Fibroblast of skin of right biceps (primary cell): ENCODE results near the gene SLC8A1.

ENCODE experiments used
- DNase-seq: peaks from one replicate; pipeline ENCODE4 v3.0.0-alpha.2; 2013

The SLC8A1 gene

DNA sequence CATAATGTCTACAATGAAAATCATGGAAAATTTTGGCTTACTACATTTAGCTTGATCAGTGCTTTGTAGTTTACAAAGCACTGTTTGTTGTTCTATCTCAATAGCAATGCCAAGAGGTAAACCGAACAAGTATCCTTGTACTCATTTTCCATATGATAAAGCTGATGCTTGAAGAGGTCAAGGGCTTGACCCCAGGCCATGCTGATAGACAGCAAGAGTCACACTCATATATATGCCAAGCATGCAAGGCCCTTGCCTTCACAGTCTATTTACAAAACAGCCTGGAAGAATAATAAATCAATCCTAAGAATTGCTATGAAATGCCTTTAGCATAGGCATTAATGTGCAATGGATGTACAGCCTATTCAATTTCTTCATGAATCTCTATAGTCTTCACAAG lies 71.8 kb downstream of the SLC8A1 start:
- DNase-seq, result no peak

DNA sequence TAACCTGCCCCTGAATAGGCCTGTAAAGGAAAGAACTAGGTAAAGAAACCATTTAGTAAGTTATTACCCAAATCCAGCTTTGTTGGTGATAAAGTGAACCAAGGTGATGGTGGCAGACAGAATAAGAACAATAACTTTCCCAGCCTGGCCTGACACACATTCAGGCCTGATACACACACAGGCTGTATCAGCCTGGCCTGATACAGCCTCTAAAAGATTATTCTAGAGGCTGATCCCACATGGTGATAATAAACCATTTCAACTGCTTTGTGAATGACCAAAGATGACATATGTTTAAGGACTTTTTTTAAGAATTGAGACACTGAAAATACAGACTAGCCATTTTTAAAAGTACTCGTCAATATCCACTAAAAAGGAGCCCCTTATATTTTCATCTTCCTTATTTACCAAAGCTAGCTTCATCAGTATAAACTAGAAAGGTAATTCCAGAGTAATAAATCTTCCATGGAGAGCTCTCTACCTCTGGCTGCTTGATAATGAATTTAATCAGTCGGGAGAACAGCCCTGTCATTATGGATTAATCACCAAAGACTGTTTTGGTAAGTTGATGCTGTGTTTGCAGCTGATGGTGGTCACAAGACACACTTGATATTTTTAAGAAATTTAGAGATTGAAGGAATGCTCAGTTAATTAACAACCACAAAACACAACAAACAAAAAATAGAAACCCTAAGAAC lies 77.2 kb downstream of the SLC8A1 start:
- no peak for DNase-seq

DNA sequence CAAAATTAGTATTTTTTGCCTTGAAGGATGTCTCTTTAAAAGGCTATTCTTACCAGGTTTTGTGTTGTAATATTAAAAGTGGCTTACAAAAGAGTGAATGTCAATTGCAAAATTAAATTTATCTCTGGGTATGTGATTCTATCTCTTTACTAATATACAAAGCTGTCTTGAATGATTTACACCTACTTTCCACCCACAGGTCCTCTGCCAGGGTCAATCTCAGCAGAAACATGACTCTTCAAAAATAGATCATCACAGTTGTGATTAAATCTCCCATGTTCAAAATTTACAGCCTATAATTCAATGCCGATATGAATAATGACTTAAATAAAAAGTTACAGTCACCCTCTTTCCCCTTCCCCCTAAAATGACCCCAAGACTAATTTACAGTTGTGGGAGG lies 78.8 kb downstream of the SLC8A1 start:
- no peak for DNase-seq

DNA sequence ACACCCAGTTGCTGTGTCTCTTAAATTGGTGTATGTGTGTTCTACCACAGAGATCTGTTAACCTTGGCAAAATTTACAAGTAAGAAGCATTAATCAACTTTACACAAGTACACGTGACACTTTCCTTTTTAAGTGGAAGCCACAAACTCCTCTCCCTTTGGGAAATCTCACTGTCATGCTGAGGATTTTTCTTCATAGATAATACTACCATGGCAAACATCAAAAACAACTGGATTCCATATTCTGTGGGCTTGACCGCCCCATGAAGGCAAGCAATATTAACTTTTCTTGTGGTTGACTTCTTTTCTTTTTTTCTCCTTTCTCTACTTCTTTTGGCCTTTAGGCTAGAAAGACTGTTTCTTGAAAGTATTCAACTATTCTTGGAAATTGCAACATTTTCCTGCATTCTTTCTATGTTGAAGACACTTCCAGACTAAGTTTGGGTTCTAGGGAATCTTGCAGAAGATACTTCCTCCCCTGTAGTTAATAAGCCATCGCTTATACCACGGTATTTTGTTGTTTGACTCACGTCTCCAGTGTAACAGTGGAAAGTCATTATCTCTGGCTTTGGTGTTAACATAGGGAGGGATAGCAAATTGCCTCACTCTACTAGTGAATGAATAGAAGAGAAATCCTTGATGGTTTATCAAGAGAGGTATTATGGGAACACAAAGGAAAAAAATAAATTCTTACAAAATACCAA lies 79.5 kb downstream of the SLC8A1 start:
- DNase-seq, result peak; percentile 78

DNA sequence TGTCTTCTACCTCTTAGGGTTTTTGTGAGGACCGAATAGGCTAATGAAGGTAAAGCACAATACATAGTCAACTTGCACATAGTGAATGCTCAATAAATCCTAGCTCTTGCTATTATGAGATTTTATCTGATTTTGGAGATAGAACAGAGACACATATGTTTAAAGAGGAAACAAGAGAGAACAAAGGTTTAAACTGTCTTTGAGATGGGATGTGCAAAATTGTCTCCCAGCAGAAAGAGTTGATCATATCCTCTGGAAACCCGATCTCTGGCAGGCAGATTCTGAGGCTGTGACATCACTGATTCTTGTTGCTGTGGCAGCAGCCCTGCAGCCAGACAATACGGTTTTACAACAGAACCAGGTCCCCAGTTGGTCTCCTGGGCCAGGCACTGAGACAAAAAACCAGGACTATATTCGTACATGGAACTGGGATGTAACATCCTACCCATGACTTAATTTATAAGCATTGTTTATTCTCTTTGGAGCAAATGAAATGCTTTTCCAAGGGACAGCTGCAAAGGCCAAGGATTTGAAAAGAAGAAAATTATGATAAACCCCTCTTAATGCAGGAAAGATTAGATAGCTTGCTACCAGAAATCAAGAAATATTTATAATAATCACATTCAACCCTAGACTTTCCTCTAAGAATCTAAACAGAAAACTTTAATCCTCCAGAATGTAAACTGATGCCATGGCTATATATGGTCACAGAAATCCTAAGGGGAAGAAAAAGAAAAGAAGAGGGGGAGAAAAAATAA lies 80.2 kb downstream of the SLC8A1 start:
- DNase-seq, result peak; percentile 86

DNA sequence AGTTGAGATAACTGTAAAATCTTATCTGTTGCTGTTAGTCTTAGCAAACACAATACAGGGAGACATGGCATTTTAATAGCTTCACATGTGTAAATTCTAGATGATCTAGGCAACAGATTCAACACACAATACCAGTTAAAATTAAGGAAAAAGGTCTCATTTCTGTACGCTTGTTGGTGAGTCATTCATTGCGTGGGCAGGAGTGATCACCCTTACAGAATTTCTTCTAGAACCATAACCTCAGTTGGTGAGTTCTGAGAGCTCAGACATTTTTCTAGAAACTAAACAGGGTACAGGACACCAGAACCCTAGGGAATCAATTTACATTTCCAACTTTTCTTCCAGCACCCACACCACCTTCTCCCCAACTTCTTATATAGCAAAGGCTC lies 81.9 kb downstream of the SLC8A1 start:
- DNase-seq, result peak; percentile 74

DNA sequence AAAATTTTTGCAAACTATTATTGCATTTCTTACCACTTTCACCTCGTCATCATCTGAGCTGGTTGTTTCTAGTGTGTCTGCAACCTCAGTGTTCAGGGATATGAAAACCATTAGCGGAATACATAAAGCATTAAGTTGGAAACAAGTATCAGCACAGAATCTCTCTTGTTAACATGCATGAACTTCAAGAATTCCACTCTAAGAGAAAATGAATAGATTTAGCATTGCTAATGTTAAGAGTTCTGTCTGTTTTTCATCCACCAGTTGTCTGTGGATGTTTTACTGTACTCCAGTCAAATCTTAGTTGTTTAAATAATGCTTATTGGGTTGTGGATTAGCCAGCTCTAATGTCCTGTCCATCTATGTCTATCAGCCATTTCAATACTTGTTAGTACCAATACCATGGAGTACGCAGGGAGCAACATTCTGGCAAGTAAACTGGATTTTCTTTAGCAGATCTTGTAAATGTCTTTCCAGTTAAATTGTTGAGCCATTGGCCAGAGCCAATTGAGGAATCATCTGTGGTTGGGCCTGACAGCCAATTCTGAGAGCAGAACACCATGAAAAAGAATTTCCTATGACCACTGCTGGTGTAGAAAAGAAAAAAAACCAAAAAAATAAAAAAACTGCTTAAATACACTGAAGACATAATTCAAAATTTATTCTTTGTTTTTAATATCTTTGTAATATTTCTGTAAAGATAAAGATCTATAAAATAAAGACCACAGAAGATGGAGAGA lies 82.5 kb downstream of the SLC8A1 start:
- DNase-seq, result no peak

DNA sequence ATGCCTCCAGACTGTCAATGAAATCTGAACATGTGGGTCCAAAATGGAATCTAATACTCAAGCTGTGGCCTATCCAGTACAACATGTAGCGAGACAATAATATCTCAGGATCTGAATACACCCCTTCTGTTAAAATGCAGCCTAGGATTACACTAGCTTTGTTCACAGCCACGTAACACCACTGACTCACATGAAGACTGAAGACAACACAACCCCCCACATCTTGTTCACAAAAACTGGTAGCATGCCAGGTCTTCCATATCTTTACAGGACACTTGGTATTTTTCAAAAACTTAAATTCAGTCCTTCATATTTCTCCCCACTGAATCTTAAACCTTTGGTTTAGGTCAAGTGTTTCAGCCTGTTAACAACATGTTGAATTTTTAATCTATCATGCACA lies 84.2 kb downstream of the SLC8A1 start:
- peak; percentile 92 for DNase-seq

DNA sequence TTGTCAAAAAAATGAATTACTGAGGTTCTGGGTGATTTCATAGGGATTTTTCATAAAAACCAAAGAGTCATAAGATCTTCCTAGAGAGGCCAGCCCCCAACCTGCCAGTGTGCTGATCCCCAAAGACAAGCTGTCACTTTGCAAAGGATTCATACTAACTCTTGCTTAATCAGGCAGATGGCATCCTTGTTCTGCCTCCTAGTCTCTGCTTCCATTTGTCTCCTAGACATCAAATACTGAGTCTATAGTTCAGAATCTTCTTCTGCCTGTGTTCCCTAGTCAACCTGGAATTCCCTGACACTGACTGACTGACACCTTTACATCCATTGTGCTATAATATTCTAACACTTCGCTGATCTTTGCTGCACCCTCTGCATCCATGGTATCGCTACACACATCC lies 84.9 kb downstream of the SLC8A1 start:
- no peak for DNase-seq

DNA sequence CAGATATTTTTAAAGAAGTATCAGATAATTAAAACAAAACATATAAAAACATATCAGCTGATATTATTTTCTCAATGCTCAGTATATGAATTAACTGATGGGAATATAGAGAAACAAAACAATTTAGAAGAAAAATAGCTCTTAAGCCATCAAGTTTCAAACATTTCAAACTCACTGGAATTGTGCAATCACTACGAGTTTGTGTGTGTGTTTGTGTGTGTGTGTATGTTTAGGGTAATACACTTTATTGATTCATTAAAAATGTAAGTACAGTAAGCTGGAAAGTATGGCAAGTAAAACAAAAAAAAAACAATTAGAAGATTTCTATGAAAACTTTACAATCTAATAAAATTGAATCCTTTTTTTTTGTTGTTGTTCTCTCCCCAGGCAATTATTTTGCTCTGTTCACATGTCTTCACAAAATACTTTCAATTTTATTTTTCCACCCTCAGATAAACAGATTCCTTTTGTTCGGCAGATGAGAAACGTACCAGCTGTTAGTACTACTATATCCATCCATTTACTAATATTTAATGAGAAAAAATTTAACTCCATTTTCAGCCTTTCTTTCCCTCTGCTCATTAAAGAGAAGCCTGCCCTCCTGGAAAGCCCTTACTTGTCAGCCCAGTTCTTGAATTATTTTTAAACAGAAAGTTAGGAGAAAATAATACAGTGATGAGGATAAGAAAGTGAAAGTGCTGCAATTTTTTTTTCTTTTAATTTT lies 87.6 kb downstream of the SLC8A1 start:
- no peak for DNase-seq

DNA sequence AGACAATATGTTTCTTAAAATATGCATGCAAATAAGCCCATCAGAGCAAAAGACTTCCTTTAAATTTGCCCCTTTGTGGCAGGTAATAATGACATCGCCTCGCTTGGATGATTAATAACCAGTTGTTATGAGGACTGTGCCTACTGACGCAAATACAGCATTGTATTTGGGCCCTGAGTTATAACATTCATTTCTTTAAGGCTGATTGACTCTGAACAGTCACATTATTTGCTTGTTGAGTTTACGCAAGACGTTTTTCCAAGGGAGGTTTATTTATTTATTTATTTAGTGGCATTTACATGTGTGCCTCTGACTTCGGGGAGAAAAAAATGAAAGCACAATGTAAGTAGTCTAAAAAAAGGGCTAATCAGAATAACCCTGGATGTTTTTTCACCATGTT lies 88.3 kb downstream of the SLC8A1 start:
- peak; percentile 41 for DNase-seq

DNA sequence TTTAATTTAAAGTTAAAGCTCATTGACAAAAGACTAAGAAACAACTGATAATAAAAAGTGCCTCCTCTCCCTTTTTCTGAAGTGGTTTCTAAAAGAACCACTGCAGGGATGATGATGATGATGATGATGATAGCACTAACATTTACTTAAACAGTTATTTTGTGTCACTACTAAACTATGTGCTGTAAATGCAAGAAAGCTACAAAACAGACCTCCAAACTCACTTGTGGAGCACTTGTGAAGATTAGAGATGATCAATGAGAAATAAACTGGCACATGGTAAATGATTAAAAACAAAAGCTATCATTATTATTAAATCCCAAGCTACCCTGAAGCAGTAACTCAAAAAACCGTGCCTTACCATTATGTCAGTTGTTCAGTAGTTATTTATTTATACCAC lies 88.7 kb downstream of the SLC8A1 start:
- no peak for DNase-seq

DNA sequence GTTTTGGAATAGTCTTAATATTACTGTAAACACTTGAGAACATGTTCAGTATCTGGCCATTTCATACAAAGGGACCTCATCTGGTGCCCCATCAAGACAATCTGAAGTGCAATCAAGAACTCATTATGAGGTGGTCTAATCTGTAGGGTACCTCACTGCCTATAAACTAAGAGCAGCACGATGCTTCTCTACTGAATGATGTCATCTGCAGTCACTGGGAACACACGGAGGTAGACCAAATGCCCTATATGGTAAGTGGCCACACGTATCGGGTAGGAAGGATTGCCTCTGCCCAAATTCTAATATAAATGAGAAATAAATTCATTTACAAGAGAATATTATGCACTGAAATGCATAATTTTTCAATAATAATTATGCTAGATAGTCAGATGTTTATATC lies 90.4 kb downstream of the SLC8A1 start:
- DNase-seq, result no peak

DNA sequence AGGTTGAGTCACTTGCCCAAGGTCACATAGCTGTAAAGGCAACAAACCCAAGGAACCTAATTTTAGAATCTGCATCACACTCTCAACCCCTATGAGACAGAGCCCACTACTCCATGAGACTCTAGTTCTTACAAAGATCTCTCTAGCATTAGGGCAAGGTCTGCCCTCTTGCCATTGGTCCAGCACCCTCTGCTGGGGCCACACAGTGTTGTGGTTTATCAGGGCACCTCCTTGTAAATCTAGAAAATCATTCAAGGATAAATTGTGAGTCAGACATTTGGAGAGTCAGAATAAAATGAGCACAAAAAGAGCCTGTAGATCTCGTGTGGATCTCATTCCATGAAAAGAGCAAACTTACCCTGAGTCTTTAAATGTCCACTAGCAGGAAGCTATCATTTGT lies 91.2 kb downstream of the SLC8A1 start:
- DNase-seq, result peak; percentile 61

DNA sequence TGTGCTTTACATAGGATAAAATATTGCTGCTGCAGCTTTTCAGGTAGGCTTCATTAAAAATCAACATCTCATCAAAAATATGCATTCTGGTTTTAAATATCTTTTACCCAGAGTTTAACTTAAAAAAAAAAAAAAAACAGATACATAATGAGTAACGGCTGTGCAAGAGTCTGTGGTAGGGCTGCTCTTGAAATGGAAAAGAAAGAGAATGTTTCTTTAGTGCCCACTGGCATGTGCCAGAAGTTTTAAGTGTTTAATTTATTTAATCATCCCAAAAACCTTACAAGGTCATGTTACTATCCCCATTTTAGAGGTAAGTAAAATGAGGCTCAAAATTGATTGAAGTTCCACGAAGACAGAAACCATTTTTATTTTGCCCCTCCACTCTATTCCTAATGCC lies 92.1 kb downstream of the SLC8A1 start:
- DNase-seq, result no peak

DNA sequence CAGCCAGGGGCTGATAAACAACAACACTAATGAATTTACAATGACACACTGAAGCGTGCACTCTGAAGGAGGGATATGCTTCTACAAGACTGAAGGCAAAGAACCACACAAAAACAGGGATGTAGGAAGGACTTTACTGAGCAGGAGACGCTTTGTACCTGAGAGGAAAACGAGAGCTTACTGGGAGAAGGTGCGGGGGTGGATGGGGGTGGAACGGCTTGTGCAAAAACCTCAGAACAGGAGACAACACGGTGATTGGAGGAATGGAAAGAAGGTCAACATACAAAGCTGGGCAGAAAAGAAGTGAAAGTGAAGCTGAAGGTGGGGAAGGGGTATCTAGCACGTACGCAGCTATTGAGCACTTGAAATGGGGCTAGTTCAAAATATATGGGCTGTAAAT lies 93.1 kb downstream of the SLC8A1 start:
- no peak for DNase-seq

DNA sequence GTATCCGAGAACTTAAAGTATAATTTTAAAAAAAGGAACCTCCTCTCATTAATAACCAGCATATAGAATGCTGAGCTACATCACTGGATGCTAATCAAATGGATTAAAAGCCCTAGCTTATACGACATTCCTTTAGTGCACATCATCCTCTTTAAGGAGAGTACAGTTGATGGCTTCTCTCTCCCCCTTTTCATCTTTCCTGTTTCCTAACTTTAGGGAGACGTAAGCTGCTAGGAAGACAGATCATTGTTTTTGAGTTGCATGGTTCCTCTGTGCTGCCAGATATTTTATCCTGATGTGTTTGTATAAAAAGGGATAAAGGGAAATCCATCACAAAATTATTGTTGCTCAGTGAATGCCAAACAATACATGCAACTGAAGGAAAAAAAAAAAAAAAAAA lies 94.2 kb downstream of the SLC8A1 start:
- DNase-seq, result peak; percentile 73

DNA sequence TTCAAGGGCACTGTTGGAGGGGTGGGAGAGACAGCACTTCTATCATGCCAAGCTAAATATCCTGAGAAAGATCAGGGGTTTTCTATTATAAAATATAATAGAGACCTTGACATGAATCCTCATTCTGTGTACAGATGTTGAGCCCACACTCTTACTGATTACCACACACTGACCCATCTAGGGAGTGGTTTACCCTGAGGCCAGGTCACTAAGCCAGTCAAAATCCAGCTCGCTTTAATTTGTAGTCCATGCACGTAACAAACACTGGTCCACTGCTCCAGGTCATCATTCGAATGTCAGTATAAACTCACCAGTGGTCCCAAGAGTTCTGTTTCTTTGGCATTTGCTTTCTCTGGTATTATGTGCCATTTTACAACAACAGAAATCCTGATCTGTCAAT lies 96.4 kb downstream of the SLC8A1 start:
- no peak for DNase-seq

DNA sequence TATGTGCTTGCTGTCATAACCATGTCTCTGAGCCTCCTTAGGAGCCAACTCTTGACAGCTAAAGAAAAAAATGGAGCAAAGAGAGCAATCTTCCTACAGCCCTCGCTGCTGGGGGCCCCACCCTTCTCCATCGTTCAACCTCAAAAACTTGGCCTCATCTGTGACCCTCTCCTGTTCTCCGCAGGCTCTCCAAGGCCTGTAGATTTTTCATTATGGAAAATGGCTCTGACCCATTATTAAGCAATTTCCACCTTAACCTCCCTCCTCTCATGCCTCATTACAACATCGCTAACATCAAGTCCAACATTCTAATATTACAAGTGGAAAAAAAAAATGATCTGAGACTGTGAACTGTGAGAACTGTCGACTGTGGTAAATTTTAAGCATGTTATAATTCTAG lies 98.7 kb downstream of the SLC8A1 start:
- DNase-seq, result no peak

DNA sequence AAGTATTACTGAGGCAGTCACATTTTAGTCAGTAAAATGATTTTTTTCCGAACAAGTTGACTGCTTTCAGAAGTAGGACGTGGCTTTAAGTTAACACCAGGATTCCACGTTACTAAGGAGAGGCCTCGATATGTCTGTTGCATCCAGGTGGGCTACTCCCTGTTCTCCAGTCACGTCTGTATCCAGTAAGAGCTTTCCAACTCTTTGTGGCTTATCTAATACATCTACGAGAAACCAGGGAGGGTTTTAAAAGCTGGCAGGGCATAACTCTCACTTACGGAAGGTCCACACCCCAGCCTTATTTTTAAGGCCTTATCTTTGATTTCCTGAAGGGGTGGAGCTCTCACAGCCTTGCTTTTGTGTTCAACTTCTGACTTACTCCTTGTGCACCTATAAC lies 99.2 kb downstream of the SLC8A1 start:
- no peak for DNase-seq

DNA sequence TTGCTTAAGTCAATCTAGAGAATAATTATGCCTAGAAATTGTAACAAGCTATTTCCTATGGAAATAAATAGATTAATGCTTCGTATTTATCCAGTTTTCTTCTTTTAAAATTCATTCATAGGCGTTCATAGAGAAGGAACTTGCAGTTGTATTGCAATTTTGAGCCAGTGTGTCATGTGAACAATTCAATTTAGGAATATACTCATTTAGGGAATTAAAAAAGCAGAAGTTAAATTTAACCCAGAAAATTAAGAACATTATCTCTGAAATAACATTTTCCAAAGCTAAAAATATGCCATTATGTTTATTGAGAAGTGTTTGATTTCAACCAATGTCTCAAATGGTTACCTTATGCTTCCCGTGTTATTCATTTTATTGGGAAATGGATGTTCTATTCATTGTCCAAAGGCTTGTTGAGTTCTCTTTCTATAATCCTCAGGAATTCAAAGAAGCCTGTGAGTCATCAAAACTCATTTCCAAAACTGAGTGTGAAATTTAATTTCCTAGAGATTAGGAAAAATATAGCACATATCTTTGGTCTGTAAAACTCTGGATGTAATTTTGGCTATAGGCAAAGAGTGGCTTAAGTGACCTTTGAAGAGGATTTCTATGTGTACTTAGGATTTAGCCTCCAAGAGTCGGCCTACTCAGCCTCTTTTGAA lies 99.7 kb downstream of the SLC8A1 start:
- DNase-seq, result peak; percentile 81

DNA sequence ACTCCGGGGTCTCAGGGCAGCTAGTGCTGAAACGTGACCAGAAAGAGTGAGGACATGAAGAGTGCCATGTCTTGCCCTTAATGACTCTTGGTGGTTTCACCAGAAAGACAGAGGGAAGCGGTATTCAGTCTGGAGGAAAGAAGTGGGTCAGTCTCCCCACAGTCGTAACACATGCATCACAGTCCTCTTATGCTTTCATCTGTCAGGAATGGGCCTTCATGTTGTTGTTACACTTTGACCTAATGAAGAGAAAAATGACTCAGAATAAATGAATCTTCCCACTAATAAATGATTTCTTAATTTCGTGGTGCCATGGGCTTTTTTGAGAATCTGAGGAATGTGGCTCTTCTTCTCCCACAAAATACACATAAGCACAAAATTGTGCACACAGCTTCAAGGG lies 103.2 kb downstream of the SLC8A1 start:
- peak; percentile 95 for DNase-seq
